GM18517 (cell line): ENCODE data around the gene CA12.
"Not testable (repeated sequence)": the region's sequence is repeated elsewhere in the genome, so short reads cannot be mapped to it uniquely, and the experiment has no call there.

Source experiments
- ATAC-seq: cut with Tn5 transposase; IDR thresholded peaks from one replicate; pipeline ENCODE4 v1.9.1; 2021; ENCODE audit warnings: mild to moderate bottlenecking, moderate library complexity; ENCODE audit not compliant: unreplicated experiment

The CA12 gene

GRCh38 chr15:63381301-63382204 is at the start of gene CA12:
Gene CA12 (minus strand): TSS chr15:63381846. CDS start chr15:63381720, 126 bp downstream.
- no peak for ATAC-seq

DNA sequence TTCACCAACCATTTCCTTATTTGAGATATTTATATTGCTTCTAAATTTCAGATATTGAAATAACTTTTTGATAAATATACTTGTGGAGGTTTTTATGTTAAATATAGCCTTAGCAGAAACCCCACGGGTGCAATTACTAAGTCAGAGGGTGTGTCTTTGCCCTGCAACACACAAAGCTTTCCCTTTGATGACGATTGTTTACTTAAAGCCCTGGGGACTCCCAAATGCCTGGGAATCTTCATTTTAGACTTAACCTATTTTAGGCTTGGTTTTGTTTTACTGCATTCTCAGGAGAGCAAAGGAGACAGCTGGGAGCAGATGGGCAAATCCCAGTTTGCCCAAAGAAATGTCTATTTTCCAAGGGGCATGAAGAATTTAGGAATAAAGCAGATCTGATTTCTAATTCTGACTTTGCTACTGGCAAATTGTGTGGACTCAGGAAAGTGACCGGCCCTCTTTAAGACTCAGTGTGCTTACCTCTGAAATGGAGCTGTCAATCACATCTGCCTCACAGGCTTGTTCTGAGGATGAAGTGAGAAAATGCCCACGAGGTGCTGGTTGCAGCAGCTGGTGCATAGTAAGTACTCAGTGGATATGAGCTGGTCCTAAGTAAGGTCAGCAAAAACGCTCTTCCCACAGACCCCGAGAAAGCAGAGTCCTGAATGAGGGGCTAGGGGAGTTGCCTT is 49.3 kb upstream of the CA12 start:
- no peak for ATAC-seq

- ATAC-seq, result no peak
These were observed 44.9 kb upstream of the CA12 start for GRCh38 chr15:63426552-63426951.

DNA sequence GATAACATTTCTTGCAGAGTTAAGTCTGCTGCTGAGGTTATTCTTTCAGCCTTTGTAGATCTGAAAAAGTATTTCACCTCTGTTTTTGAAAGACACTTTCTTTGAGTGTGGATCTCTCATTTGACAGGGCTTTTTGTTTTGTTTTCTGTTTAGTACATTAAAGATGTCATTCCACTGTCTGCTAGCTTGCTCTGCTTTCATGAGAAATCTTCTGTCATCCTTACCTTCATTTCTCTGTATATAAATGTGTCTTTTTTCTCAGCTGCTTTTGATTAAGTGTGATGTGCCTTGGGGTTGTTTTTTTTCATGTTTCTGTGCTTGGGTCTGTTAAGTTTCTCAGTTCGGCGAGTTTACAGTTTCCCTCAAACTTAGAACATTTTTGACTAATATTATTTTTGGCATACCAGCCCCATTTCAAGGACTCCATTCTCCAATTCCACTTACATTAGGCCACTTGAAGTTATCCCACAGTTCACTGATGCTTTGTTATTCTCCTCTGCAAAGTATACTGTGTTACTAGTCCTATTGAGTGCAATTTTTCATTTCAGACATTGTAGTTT is 43.9 kb upstream of the CA12 start:
- no peak for ATAC-seq

DNA sequence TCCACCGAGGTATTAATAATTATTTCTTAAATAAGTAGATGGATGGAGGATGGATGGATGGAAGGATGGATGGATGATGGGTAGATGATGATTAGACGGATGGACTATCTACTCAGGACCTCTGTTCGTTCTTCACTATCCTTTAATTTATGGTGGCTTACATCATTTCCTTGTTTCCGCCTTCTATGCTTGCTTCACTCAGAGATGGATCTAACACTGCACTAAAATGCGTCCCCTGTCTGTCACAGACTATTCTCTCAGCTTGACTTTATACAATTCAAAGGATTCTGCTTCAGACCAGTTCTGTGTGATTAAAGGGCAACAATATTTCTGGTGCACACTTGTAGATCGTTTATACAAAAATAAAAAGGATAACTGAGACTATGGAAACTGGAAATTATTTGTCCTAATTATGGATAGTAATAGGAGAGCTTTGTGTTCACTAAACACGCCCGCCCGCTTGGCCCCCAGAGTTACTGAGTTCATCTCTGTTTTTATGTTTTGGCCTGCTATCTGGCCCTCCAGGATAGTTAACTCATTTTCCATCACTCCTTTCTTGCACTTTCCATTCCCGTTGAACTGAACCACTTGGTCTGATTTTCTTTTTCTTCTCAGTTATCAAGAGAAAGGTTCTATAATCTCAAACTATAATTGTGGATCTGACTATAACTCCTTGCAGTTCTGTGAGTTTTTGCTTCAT is 41.4 kb upstream of the CA12 start:
- no peak for ATAC-seq

GRCh38 chr15:63421433-63421832 is 39.8 kb upstream of the CA12 start:
- ATAC-seq, result no peak

DNA sequence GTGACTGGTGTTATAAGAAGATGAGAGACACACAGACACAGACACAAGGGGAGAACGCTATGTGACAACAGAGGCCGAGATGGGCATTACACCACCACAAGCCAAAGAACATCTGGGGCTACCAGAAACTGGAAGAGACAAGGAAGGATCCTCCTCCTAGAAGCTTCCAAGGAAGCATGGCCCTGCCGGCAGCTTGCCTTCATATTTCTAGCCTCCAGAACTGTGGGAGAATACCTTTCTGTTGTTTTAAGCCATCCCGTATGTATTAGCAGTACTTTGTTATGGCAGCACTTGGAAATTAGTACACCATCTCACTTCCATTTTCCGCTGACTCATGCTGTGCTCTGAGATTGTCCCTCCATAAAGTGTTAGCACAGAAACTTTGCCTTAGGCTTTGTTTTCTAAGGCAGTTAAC is 38.7 kb upstream of the CA12 start:
- no peak for ATAC-seq

GRCh38 chr15:63418811-63419210 is 37.2 kb upstream of the CA12 start:
- no peak for ATAC-seq

DNA sequence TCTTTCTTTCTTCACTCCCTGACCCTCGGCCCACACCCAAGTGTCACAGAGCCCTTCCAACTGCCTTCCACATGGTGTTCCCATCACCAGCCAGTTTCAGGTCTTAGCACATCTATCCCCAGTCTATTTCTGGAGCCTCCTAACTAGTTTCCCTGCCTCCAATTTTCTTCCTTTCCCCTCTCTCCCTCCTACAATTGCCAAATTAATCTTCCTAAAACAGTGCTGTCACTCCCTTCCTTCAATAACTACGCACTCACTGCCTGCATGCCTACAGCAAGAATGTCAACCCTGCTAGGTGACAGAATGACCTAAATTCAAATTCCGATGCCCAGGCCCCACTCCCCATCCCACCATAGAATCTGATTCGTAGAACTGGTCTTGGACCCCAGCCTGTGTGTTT is 36.1 kb upstream of the CA12 start:
- ATAC-seq, result no peak

GRCh38 chr15:63417274-63417673 is 35.6 kb upstream of the CA12 start:
- ATAC-seq, result not testable (repeated sequence)

- no peak for ATAC-seq
These were observed 33.0 kb upstream of the CA12 start for GRCh38 chr15:63414474-63415120.

DNA sequence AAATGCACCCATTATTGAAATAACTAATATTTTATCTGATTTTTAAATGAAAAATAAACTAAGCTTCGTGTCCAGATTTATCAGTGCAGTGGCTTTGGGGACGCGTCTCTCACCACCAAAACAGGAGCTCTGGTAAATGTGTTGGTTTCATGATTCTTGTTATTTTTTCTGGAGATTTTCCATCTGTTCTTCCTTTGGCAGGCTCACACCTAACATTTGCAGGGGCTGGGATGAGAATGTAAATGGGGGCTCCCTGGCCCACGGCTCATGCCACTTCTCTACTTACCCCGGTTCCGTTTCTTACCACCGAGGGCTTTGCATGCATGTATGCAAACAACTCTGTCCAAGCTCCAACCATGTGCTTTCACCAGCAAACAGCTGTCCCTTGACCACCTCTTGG is 30.9 kb upstream of the CA12 start:
- no peak for ATAC-seq

DNA sequence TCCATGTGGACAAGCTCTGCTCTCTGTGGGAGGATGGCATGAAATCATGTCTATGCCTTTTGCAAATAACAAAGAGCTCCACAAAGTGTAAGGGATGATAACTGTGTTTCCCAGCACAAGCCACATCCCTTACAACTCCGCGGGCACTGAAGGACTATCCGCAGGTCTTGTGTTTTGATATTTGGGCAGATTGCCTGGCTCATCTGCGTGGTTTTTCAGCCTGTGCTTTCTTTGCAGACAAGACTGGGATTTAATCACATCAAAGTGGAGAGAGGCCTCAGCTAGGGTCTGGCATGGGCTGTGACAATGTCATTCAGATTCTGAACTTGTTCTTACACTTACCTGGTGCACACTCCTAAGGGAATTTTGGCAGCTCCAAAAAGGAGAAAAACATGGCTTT is 30.2 kb upstream of the CA12 start:
- ATAC-seq, result no peak

DNA sequence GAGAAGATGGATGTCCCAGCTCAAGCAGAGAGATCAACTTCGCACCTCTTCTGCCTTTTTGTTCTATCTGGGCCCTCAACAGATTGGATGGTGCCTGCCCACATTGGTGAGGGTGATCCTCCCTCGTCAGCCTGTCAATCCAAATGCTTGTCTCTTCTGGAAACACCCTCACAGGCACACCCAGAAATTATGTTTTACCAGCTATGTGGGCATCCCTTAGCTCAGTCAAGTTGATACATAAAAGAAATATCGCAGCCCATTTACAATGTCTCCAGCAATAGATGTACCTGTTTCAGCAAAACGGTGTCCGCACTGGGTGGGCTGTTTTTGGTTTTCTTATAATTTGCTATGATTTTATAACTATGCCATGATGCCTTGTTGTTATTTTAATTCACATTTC is 27.5 kb upstream of the CA12 start:
- no peak for ATAC-seq

DNA sequence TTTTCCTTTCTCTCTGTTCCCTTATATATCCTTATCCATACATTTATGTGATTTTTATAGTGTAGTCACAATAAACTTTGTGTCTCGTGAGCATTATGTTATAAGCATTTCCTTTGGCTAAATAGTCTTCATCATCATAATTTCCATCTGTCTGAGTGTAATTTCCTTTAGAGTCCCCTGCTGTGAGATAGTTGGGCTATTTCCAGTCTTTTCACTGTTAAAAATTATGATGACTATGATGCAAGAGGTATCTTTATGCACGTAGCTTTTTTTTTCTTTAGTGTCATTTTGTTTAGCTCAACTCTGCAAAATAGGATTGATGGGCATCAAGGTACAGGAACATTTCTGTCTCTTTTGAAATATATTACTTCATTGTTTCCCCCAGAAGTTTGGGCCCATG is 26.9 kb upstream of the CA12 start:
- no peak for ATAC-seq

DNA sequence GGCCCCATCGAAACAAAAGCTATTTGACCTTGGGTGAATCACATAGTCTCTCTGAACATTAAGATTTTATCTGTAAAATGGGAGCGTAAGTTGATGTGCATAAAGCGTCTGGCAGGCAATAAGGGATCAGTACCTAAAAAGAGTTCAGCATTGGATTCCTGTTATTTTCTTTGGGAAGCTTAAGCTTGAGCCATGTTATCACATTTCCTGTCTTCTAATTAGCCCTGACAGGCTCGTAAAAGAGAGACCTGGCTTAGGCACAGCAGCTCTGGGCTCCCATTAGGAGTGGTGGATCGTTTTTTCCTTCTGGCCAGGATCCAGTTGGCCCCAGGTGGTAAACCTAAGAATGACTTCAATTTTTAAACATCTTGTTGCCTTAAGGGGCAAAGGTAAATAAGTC is 26.0 kb upstream of the CA12 start:
- no peak for ATAC-seq

DNA sequence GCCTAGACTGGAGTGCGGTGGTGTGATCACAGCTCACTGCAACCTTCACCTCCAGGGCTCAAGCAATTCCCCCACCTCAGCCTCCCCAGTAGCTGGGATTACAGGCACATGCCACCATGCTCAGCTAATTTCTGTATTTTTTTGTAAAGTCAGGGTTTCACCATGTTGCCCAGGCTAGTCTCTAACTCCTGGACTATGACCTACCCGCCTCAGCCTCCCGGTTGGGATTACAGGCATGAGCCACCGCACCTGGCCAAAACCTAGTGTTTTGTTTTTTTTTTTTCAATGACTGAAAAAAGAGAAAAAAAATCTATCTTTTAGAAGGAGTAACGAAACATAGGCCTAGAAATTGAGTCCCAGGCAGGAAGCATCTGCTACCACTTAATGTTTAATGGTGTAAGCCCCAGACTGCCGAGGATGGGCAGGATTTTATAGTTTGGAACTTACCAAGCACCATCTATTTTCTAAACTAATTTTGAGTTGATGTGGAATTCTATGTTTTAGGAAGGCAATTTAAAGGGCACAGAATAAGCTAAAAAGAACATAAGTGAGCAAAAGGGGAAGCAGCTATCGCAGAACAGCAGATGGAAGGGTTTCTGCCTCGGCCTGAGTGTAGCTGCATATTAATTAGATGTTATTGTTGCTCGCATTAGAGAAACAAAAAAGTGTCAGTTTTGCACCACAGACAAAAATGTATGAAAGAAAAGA is 24.2 kb upstream of the CA12 start:
- ATAC-seq, result no peak

- no peak for ATAC-seq
These were observed 23.5 kb upstream of the CA12 start for GRCh38 chr15:63405159-63405558.

- ATAC-seq, result no peak
These were observed 21.8 kb upstream of the CA12 start for GRCh38 chr15:63403254-63403945.
